HUES64 (cell line): ENCODE data around the gene LAMC3.
"Not testable (repeated sequence)": the region's sequence is repeated elsewhere in the genome, so short reads cannot be mapped to it uniquely, and the experiment has no call there.

Source experiments
- H3K27ac ChIP-seq: 2 replicates; pipeline ENCODE4 v1.7.0; 2013; ENCODE audit warnings: low read depth, low read length, inconsistent platforms
- H3K27me3 ChIP-seq: 2 replicates; pipeline ENCODE4 v1.6.1; 2013; ENCODE audit warnings: mild to moderate bottlenecking, low read length; ENCODE audit not compliant: insufficient read depth
- H3K36me3 ChIP-seq: 2 replicates; pipeline ENCODE4 v1.6.1; 2013; ENCODE audit warnings: mild to moderate bottlenecking, low read length; ENCODE audit not compliant: insufficient read depth
- H3K4me1 ChIP-seq: 2 replicates; pipeline ENCODE4 v1.6.1; 2013; ENCODE audit warnings: mild to moderate bottlenecking, low read length, moderate library complexity; ENCODE audit not compliant: insufficient read depth
- H3K4me3 ChIP-seq: 2 replicates; pipeline ENCODE4 v1.5.1; 2013; ENCODE audit warnings: mild to moderate bottlenecking, low read length, moderate library complexity
- H3K9ac ChIP-seq: 2 replicates; pipeline ENCODE4 v1.6.1; 2013; ENCODE audit warnings: mild to moderate bottlenecking, low read depth, low read length
- H3K9me3 ChIP-seq: 2 replicates; pipeline ENCODE4 v1.6.1; 2013; ENCODE audit warnings: low read depth, low read length; ENCODE audit not compliant: insufficient read depth
- WGBS: fragments of 150-250, 120-280 bp; methylation state at CpG from one replicate; pipeline ENCODE4 v1.1.7; 2013; ENCODE audit warnings: missing lambda C conversion rate; 5-methylcytosine and 5-hydroxymethylcytosine counted together

LAMC3 gene

DNA sequence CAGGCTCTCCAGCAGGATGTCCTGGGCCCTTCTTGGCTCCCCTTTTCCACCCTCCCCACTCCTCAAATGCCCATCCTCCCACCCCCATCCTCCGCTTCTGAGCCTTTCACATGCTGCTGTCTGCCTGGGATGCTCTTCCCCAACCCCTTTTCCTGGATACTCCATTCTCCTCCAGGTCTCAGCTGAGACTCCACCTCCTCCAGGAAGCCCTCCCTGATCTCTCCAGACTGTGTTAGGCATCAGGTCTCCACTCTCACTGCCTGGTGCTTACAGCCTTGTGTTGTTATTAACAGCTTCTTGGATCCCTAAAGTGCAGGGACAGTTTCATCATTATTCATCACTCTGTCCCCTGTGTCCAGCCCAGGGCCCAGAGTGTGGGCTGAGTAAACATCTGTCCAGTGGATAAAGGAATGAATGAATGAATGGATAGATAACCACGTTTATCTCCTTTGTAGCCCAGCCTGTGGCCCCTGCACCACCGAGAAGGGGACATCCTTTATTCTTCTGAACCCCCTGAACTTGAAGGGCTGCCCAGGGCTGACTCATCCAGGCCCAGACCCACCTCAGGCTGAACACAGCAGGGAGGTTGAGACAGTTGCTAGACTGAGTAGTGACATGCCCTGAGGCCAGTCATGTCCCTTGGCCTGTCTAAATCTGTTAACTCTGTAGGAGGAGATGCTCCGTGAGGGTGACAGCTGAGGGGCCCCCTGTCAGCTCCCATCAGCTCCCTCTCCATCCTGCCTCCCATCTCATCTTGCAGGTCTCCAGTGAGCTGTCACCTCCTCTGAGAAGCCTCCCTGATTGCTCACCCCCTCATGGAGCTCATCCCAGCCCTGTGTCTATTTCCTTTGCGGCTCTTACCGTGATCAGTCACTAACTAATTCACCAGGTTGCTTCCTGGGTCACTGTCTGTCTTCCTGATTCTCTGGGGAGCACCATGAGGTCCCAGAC, 14.6 kb upstream of the LAMC3 start:
- WGBS, result 66% methylated on average over 6 of the region's 6 CpGs
- H3K27me3 ChIP-seq, result peaks cover 12% of the 10 kb centered on the region

DNA sequence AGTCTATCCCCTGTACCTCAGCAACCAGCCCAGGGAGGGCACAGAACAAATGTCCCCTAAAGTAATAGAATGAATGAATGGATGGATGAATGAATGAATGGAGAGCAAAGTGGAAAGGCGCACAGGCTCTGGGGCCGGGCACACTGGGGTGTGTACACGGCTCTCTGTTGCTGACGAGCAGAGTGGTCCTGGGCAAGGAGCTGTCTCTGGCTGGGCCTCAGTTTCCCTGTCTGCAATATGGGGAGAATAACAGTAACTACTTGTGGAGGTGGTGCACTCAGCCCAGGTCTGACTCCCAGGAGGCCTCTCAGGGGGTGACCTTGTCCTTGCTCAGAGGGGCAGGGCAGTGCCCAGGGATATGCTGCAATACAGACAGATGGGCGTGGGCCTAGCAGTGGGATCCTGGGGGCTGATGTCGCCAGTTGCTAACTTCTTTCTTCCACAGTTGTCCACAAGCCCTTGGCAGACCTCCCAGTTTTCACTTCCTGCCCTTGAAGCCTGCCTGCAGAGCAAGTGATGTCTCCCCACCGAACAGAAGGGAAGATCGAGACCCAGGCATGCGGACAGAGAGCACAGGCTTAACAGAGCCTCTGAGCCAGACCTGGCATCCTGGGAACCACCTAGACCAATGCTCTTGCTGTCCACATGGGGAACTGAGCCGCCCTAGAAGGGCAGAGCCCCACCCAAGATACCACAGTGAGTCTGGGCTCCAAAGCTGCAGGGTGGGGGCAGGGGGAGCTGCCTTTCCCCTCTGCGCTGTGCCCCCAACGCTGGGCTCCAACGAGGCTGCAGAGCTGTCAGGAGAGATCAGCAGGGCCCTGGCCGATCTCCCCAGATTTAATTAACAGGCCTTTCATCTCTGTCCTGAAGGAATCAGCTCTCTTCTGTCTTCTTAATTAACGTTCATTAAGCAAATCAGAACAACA, 13.6 kb upstream of the LAMC3 start:
- Histone ChIP-seq H3K4me3 (no peak overlapping the region), H3K9ac (no peak overlapping the region), H3K27me3 (peaks cover 16% of the 10 kb centered on the region), H3K9me3 (no peaks in the 10 kb centered on the region), H3K36me3 (no peaks in the 10 kb centered on the region), H3K27ac (no peak overlapping the region), H3K4me1 (0 out of 2 replicates have a peak, but pooled peaks cover 2% of the 10 kb centered on the region)
- 53% methylated on average over 15 of the region's 15 CpGs for WGBS

More for the DNA sequence above, 14.6 kb upstream of the LAMC3 start:
- Histone ChIP-seq H3K4me1 (0 out of 2 replicates have a peak, but pooled peaks cover 2% of the 10 kb centered on the region), H3K36me3 (no peaks in the 10 kb centered on the region), H3K9ac (no peak overlapping the region), H3K9me3 (no peaks in the 10 kb centered on the region), H3K27ac (no peak overlapping the region), H3K4me3 (no peak overlapping the region)

DNA sequence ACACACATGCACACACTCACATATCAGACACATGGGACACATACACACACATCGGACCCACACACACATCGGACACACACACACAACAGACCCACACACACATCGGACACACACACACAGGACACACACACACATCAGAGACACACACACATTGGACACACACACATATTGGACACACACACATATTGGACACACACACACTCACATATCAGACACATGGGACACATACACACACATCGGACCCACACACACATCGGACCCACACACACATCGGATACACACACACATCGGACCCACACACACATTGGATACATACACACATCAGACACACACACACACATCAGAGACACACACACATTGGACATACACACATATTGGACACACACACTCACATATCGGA, 12.8 kb upstream of the LAMC3 start:
- Histone ChIP-seq H3K9me3 (no peaks in the 10 kb centered on the region), H3K9ac (no peak overlapping the region), H3K4me3 (no peak overlapping the region), H3K27me3 (peaks cover 15% of the 10 kb centered on the region), H3K36me3 (no peaks in the 10 kb centered on the region), H3K4me1 (no peaks in the 10 kb centered on the region), H3K27ac (no peak overlapping the region)
- WGBS, result 97% methylated on average over 8 of the region's 8 CpGs

GRCh38 chr9:130996676-130997394, 12.1 kb upstream of the LAMC3 start:
- WGBS, result 80% methylated on average over 14 of the region's 14 CpGs
- no peak overlapping the region for H3K27ac ChIP-seq

GRCh38 chr9:130997395-130997684, 11.6 kb upstream of the LAMC3 start:
- Histone ChIP-seq H3K9ac (no peak overlapping the region), H3K9me3 (no peaks in the 10 kb centered on the region)
- WGBS, result 74% methylated on average over 2 of the region's 2 CpGs

More at GRCh38 chr9:130996676-130997394, 12.1 kb upstream of the LAMC3 start:
- H3K4me1 ChIP-seq, result no peaks in the 10 kb centered on the region
- H3K27me3 ChIP-seq, result peaks cover 15% of the 10 kb centered on the region
- no peaks in the 10 kb centered on the region for H3K36me3 ChIP-seq
- H3K9ac ChIP-seq, result no peak overlapping the region
- no peak overlapping the region for H3K4me3 ChIP-seq
- H3K9me3 ChIP-seq, result no peaks in the 10 kb centered on the region

DNA sequence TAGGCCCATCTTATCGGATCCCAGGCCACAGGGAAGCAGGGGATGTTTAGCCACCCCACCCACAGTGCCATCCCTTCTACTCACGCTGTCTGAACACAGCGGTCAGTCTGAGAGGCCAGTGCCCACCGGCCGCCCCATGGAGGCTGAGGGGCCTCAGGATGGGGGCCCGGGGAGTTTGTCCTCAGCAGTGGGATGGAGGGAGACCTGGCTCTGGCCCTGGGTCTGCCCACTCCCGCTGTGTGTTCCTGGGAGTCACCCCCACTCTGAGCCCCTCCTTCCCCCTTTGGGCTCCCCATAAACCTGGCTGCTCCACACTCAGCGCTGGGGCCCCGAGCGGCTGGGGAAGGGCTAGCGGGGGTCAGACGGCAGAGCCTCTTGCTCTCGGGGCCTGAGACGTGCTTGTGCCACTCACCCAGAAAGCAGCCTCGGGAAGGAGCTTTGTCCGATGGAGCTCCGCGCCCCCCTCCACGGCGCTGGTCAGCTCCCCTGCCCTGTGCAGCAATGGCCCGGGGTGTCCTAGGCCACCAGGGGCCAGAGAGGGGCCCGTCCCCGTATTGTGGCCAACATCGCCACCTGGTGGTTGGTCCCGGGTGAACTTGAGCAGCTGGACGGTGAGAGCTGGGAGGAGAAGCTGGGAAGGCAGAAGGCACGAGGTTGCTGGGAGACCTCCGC, 10.9 kb upstream of the LAMC3 start:
- no peaks in the 10 kb centered on the region for H3K9me3 ChIP-seq
- H3K9ac ChIP-seq, result no peak overlapping the region
- no peaks in the 10 kb centered on the region for H3K36me3 ChIP-seq
- H3K27ac ChIP-seq, result no peak overlapping the region
- H3K4me3 ChIP-seq, result no peak overlapping the region
- H3K27me3 ChIP-seq, result peaks cover 15% of the 10 kb centered on the region
- 43% methylated on average over 28 of the region's 28 CpGs for WGBS
- H3K4me1 ChIP-seq, result no peaks in the 10 kb centered on the region

More at GRCh38 chr9:130997395-130997684, 11.6 kb upstream of the LAMC3 start:
- H3K4me1 ChIP-seq, result no peaks in the 10 kb centered on the region
- no peaks in the 10 kb centered on the region for H3K36me3 ChIP-seq
- peaks cover 15% of the 10 kb centered on the region for H3K27me3 ChIP-seq
- H3K4me3 ChIP-seq, result no peak overlapping the region
- H3K27ac ChIP-seq, result no peak overlapping the region

- Histone ChIP-seq H3K9me3 (no peaks in the 10 kb centered on the region), H3K27me3 (peaks cover 15% of the 10 kb centered on the region), H3K36me3 (no peaks in the 10 kb centered on the region), H3K9ac (no peak overlapping the region), H3K4me1 (no peaks in the 10 kb centered on the region), H3K4me3 (no peak overlapping the region), H3K27ac (no peak overlapping the region)
- WGBS, result 80% methylated on average over 22 of the region's 22 CpGs
Measured at GRCh38 chr9:130998597-130999244, 10.3 kb upstream of the LAMC3 start.

- no peaks in the 10 kb centered on the region for H3K9me3 ChIP-seq
- H3K4me3 ChIP-seq, result no peak overlapping the region
- no peak overlapping the region for H3K9ac ChIP-seq
- peaks cover 15% of the 10 kb centered on the region for H3K27me3 ChIP-seq
- H3K36me3 ChIP-seq, result no peaks in the 10 kb centered on the region
- H3K27ac ChIP-seq, result no peak overlapping the region
- 90% methylated on average over 3 of the region's 3 CpGs for WGBS
- no peaks in the 10 kb centered on the region for H3K4me1 ChIP-seq
Measured at GRCh38 chr9:130999245-130999623, 9.7 kb upstream of the LAMC3 start.

DNA sequence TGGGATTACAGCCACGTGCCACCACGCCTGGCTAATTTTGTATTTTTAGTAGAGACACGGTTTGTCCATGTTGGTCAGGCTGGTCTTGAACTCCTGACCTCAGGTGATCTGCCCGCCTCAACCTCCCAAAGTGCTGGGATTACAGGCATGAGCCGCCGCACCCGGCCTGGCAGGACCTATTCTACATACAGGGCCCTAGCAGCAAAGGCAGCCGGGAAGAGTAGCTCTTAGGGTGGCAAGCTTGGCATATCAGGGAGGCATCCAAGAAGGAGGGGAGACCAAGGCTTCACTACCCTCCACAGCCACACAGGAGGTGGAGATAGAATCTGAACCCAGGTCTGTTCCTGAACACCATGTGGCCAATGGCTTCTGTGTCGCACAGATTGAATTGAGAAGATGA, 8.4 kb upstream of the LAMC3 start:
- not testable (repeated sequence) for H3K9ac ChIP-seq, H3K4me3 ChIP-seq, H3K4me1 ChIP-seq, H3K27ac ChIP-seq, H3K9me3 ChIP-seq, H3K36me3 ChIP-seq
- peaks cover 15% of the 10 kb centered on the region for H3K27me3 ChIP-seq
- WGBS, result 94% methylated on average over 9 of the region's 9 CpGs

DNA sequence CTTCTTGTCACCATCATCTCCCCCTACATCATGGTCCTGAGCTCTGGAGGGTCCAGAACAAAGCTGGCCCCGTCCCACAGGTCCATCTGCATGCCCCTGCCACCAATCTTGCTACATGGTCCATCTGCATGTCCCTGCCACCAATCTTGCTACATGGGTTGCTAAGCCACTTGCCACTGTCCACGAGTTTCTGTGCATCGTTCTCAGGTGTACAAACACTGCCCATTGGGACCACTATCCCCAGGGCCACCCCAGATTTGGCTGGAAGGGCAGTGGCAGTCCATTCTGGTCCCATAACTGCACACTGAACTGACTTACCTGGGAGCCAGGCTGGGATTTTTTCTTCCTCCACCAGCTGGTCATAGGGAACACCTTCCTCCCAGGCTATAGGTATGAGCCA, 8.0 kb upstream of the LAMC3 start:
- H3K27me3 ChIP-seq, result peaks cover 15% of the 10 kb centered on the region
- H3K4me3 ChIP-seq, result no peak overlapping the region
- H3K9me3 ChIP-seq, result no peaks in the 10 kb centered on the region
- WGBS, result 82% methylated on average over 3 of the region's 3 CpGs
- no peaks in the 10 kb centered on the region for H3K4me1 ChIP-seq
- no peaks in the 10 kb centered on the region for H3K36me3 ChIP-seq
- H3K9ac ChIP-seq, result no peak overlapping the region
- H3K27ac ChIP-seq, result no peak overlapping the region
